ENCODE results near the gene HDAC4. TPM values are rescaled to one million over a fixed set of nuclear protein-coding genes. Genes with fewer than 3 reads are reported as not detected.
A peak's percentile ranks its signal among the peaks of the same experiment; 100 is the strongest.

Gene HDAC4
- total RNA-seq, 2 donors from 2014 or later = 22.3 to 48.6 TPM

DNA sequence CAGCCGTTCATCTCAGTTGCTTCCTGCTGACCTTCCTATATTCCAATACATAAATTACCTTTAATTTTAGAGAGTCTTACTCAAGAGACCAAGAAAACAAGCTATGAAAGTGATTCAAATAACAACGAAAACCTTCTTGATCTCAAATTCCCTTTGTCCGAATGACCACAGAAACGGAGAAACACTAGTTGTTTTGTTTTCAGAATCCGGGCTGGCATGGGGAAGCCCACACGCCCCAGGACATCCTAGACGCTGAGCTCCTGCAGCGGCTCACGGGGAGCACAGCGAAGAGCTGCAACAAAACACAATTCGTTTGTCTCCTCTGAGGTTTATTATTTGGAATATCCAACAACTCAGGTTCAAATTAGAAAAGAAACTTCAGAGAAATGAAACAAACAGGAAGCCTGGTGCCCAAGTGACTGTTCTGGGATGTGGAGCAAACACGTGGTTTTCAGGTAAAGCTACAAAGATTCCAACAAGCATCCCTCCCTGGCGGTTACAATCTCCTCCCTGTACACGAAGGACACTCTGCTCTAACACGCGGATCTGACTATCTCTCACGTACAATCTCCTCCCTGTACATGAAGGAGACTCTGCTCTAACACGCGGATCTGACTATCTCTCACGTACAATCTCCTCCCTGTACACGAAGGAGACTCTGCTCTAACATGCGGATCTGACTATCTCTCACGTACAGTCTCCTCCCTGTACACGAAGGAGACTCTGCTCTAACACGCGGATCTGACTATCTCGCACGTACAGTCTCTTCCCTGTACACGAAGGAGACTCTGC, 315.4 kb downstream of the HDAC4 start:
- ATAC-seq (no peak), DNase-seq (ENCODE audit: low spot score) (no peak)
- Mint-ChIP-seq H3K36me3 (no peaks in the 10 kb centered on the region), H3K4me3 (no peak overlapping the region), H3K27ac (no peak overlapping the region), H3K9me3 (no peaks in the 10 kb centered on the region), H3K4me1 (ENCODE audit: low read depth in 2 of 2) (no peaks in the 10 kb centered on the region), H3K27me3 (no peaks in the 10 kb centered on the region)

DNA sequence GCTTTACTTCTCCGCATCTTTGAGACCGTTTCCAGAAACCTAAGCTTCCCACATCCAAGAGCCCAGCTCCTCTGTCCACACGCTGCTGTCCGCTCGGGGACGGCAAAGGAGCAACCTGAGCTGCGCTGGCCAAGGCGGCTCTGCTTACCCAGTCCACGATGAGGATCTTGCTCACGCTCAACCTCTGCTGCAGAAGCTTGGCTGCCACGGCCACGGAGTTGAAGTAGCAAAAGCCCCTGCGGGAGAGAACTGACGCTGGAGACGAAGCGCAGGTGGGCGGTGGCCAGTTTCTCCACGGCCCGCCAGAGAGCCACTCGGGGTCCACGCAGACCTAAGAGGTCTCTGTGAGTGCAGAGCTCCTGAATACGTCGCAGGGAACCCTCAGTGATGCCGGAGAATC, 316.8 kb downstream of the HDAC4 start:
- H3K9me3 Mint-ChIP-seq = no peaks in the 10 kb centered on the region
- peaks cover 0 to 7% of the 10 kb centered on the region in 2 donors for H3K4me1 Mint-ChIP-seq (ENCODE audit: low read depth in 2 of 2)
- no peak for DNase-seq (ENCODE audit: low spot score)
- no peak for ATAC-seq
- no peak overlapping the region for H3K4me3 Mint-ChIP-seq
- no peaks in the 10 kb centered on the region for H3K36me3 Mint-ChIP-seq
- H3K27ac Mint-ChIP-seq = no peak overlapping the region
- no peaks in the 10 kb centered on the region for H3K27me3 Mint-ChIP-seq

DNA sequence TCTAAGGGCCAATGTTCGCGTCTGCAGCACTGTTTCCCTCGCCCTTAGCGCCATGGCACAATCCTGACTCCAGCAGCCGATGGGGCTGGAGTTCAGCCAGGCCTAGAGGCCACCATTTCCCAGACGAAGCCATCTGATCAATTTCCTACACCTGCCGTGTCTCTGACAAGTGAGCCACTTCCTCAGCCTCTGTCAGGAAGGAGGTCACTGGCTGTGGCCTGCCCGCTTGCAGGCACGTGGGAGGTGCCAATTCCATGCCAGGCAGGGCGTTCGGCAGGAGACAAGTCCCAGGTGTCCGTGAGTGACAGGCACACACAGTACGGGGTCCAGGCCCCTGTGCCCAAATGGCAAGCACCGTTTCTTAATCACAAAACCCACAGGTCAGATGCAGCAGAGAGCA, 318.4 kb downstream of the HDAC4 start:
- Mint-ChIP-seq H3K27me3 (no peaks in the 10 kb centered on the region), H3K4me3 (no peak overlapping the region), H3K27ac (no peak overlapping the region), H3K36me3 (no peaks in the 10 kb centered on the region), H3K9me3 (no peaks in the 10 kb centered on the region), H3K4me1 (ENCODE audit: low read depth in 2 of 2) (peaks cover 0 to 9% of the 10 kb centered on the region in 2 donors)
- ATAC-seq = peak in 1 of 2 donors; percentile 17
- no peak for DNase-seq (ENCODE audit: low spot score)

DNA sequence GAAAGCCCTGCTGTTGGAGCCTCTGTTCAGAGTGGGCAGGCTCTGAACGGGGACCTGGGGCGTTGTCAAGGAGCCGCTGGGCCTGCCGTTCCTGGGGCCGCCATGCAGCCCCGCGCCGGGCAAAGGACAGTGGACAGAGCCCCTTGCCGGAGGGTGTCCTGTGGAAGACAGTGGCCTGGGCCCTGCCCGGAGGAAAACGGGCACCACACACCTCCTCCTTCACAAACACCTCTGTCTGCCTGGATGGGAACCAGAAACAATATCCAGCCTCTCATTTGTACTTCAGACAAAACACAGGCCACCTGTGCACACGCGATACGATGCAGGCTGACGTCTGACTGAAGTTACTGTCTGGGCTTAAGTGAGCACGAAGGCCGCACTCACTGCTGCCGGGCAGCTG, 319.2 kb downstream of the HDAC4 start:
- H3K4me3 Mint-ChIP-seq = no peak overlapping the region
- H3K27ac Mint-ChIP-seq = no peak overlapping the region
- no peaks in the 10 kb centered on the region for H3K36me3 Mint-ChIP-seq
- peaks cover 0 to 9% of the 10 kb centered on the region in 2 donors for H3K4me1 Mint-ChIP-seq (ENCODE audit: low read depth in 2 of 2)
- no peaks in the 10 kb centered on the region for H3K9me3 Mint-ChIP-seq
- ATAC-seq (no peak), DNase-seq (ENCODE audit: low spot score) (no peak)
- no peaks in the 10 kb centered on the region for H3K27me3 Mint-ChIP-seq

DNA sequence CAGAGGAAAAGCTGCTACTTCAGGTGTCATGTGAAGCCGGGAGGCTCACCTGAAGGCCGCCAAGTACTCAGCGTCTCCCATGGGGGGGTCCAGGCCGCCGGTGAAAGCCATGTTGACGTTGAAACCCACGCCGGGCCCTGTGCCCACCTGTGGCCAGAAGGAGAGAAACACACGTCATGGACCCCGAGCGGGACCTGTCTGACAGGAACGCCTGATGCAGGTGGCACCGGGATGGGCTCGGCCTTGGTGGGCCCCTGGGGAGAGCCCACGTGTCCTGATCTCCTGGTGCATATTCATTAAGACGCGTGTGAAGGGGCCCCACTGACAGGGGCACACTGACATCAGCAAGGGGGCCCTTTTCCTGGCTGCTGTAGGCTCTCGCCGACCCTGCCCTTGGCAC, 319.8 kb downstream of the HDAC4 start:
- ATAC-seq = no peak
- Mint-ChIP-seq H3K4me1 (ENCODE audit: low read depth in 2 of 2) (peaks cover 0 to 9% of the 10 kb centered on the region in 2 donors), H3K4me3 (no peak overlapping the region), H3K27ac (no peak overlapping the region), H3K9me3 (no peaks in the 10 kb centered on the region), H3K27me3 (no peaks in the 10 kb centered on the region), H3K36me3 (no peaks in the 10 kb centered on the region)
- DNase-seq (ENCODE audit: low spot score) = no peak

DNA sequence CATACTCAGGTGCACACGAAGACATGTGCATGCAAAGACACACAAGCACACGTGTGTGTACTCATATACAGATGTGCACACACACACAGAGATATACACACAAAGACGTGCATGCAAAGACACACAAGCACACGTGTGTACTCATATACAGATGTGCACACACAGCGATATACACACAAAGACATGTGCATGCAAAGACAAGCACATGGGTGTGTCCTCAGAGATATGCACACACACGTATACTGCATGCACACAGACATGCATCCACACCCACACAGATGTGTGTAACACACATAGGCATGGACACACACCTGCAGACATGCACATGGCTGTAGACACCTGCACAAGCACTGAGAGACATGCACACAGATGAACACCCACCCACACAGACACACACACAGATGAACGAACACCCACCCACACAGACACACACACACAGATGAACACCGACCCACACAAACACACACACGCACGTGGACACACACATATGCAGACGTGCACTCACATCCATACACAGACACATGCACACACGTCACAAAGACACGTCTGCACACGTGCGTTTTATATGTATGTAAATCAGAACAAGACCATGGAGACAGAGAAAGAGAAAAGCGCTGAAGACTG, 321.0 kb downstream of the HDAC4 start:
- Mint-ChIP-seq H3K4me3 (no peak overlapping the region), H3K4me1 (ENCODE audit: low read depth in 2 of 2) (peaks cover 0 to 9% of the 10 kb centered on the region in 2 donors)

DNA sequence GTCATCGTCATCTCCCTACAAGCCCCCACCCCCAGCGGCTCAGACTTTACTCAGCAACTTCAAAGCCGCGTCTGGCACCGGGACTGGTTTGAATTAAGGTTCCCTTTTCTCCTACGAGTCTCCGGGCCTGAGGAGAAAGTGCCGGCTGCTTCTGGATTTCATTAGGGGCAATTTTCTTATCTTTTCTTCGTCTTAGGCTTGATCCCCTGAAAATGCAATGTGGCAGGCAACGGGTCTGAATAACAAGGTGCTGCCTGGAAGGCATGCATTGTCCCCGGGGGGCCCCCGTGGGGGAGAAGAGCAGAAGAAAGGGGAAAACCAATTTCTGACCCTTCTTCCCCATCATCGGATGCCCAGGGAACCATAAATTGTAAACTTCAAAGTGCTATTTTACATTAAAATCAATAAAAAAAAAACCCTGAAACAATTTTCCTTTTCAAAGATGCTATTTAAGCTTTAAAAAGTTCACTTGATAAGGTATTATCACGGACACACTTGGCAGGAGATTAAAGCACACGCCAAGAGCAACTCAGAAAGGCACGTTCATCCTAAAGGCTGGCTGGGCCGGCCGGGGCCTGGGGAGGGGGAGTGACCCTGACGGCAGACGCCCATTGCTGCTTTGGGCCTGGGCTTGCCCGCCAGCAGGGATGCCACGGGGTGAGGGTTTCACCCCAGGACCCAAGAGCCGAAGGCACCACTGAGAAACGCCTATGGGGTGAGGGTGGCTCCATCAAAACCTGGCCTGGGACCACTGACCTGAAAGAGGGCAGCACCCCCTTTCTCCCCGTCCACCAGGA, 322.5 kb downstream of the HDAC4 start:
- no peaks in the 10 kb centered on the region for H3K36me3 Mint-ChIP-seq
- no peaks in the 10 kb centered on the region for H3K9me3 Mint-ChIP-seq
- no peak for DNase-seq (ENCODE audit: low spot score)
- no peak for ATAC-seq
- H3K27me3 Mint-ChIP-seq = no peaks in the 10 kb centered on the region
- peaks cover 0 to 13% of the 10 kb centered on the region in 2 donors for H3K4me1 Mint-ChIP-seq (ENCODE audit: low read depth in 2 of 2)
- no peak overlapping the region for H3K27ac Mint-ChIP-seq
- no peak overlapping the region for H3K4me3 Mint-ChIP-seq

More for the DNA sequence above, 321.0 kb downstream of the HDAC4 start:
- H3K27me3 Mint-ChIP-seq = no peaks in the 10 kb centered on the region
- H3K9me3 Mint-ChIP-seq = no peaks in the 10 kb centered on the region
- H3K27ac Mint-ChIP-seq = no peak overlapping the region
- no peak for ATAC-seq
- no peak for DNase-seq (ENCODE audit: low spot score)
- no peaks in the 10 kb centered on the region for H3K36me3 Mint-ChIP-seq

DNA sequence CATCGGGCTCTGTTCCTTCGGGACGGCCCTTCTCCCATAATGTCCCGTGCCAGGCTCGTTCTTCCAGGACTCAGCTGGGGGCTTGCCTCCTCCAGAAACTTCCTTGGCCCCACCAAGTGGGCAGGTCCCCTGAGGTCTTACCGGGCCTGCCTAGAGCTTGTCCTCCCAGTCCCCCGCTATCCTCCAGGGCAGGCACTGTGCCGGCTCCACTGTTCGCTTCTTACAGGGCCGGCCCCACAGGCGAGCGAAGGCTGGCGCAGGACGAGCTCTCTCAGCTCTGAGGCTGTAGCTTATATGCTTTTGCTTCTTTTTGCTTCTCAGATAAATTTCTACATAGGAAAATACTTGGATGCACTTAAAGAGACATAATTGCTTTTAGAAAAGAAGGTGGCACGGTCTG, 323.6 kb downstream of the HDAC4 start:
- Mint-ChIP-seq H3K36me3 (no peaks in the 10 kb centered on the region), H3K4me1 (ENCODE audit: low read depth in 2 of 2) (peaks cover 0 to 13% of the 10 kb centered on the region in 2 donors), H3K4me3 (no peak overlapping the region), H3K27me3 (no peaks in the 10 kb centered on the region), H3K9me3 (no peaks in the 10 kb centered on the region), H3K27ac (peak overlapping the region in 1 of 2 donors; percentile 25)
- DNase-seq (ENCODE audit: low spot score) (no peak), ATAC-seq (no peak)

DNA sequence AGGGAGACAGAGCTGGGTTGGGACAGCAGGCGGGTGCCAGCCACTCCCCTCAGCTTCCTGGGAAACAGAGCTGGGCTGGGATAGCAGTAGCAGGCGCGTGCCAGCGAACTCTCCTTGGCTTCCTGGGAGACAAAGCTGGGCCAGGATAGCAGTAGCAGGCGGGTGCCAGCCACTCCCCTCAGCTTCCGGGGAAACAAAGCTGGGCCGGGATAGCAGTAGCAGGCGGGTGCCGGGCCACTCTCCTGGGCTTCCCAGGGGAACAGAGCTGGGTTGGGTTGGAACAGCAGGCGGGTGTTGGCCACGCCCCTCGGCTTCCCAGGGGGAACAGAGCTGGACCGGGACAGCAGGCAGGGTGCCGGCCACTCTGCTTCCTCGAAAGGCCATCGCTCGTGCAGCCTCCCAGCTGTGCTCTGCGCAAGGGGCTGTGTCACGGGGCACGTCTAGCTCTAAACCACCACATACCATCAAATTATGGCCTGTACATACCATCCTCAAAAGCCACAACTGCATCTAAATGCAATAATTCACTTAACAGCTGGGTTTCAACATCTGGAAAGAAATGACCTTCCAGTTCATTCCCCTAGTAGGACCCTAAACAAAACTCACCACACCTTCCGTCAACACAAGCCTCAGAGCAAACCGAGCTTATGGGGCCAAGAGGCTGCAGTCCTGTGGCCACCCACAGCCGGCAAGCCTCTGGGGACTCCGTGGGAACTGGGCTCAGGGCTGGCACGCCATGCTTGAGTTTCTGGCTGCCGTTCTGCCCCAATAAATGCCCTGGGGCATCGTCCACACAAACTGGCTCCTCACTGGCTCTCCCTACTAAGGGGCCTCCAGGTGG, 324.7 kb downstream of the HDAC4 start:
- H3K4me1 Mint-ChIP-seq (ENCODE audit: low read depth in 2 of 2) = peaks cover 0 to 15% of the 10 kb centered on the region in 2 donors
- no peak overlapping the region for H3K4me3 Mint-ChIP-seq
- H3K27me3 Mint-ChIP-seq = no peaks in the 10 kb centered on the region

DNA sequence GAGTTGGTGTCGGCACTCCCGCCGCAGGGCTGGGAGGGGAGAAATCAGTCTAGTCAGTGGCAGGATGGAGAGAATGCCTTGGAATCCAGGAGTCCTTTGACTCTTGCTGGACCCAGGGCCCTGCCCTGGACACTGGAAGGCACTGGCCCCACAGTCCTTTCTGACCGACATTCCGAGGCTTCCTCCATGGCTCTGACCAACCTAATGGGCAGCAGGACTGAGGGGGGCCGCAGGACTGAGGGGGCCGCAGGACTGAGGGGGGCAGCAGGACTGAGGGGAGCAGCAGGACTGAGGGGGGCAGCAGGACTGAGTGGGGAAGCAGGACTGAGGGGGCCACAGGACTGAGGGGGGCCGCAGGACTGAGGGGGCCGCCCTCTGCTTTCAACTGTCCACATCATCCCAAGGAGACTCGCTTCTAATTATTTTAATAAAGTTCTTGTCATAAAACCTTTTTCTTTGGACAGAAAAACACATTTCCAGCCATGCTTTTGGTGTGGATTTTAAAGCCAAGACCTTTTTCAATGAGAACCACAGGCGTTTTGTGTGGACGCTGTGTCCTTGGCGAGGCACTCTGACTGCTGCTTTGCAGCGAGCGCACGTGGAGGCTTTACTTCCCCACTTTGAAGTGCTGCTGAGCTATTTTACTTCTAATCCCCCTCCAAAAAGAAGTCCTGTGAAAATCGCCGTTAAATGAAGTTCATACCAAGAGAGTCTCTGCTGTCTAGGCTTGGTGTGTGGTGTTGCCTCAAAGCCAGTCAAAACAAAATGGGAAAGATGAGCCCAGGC, 326.9 kb downstream of the HDAC4 start:
- DNase-seq (ENCODE audit: low spot score) (no peak), ATAC-seq (no peak)
- Mint-ChIP-seq H3K4me1 (ENCODE audit: low read depth in 2 of 2) (peaks cover 0 to 8% of the 10 kb centered on the region in 2 donors), H3K36me3 (no peaks in the 10 kb centered on the region), H3K27me3 (no peaks in the 10 kb centered on the region), H3K27ac (peak overlapping the region in 1 of 2 donors; percentile 30), H3K9me3 (no peaks in the 10 kb centered on the region), H3K4me3 (no peak overlapping the region)

More for the DNA sequence above, 324.7 kb downstream of the HDAC4 start:
- ATAC-seq = no peak
- no peak for DNase-seq (ENCODE audit: low spot score)
- Mint-ChIP-seq H3K36me3 (no peaks in the 10 kb centered on the region), H3K27ac (no peak overlapping the region), H3K9me3 (no peaks in the 10 kb centered on the region)

DNA sequence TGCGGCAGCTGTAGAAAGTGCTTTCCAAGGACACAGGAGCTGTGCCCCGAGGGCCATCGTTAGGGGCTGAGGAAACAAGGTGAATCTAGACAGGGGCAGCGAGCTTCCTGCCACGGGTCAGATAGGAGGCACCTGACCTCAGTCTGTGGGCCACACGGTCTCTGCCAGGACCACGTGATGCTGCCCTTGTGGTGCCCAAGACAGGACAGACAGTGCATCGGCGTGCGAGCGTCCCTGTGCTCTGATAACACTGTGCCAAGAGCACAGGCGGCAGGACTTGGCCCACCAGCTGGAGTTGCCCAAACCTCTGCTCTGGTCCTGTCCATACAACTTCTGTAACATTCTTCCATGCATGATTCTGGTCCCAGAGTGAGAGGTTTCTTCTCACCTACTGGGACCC, 327.6 kb downstream of the HDAC4 start:
- ATAC-seq = no peak
- H3K4me1 Mint-ChIP-seq (ENCODE audit: low read depth in 2 of 2) = peaks cover 0 to 6% of the 10 kb centered on the region in 2 donors
- H3K27me3 Mint-ChIP-seq = no peaks in the 10 kb centered on the region
- H3K36me3 Mint-ChIP-seq = no peaks in the 10 kb centered on the region
- no peak overlapping the region for H3K4me3 Mint-ChIP-seq
- DNase-seq (ENCODE audit: low spot score) = no peak
- H3K9me3 Mint-ChIP-seq = no peaks in the 10 kb centered on the region
- no peak overlapping the region for H3K27ac Mint-ChIP-seq

DNA sequence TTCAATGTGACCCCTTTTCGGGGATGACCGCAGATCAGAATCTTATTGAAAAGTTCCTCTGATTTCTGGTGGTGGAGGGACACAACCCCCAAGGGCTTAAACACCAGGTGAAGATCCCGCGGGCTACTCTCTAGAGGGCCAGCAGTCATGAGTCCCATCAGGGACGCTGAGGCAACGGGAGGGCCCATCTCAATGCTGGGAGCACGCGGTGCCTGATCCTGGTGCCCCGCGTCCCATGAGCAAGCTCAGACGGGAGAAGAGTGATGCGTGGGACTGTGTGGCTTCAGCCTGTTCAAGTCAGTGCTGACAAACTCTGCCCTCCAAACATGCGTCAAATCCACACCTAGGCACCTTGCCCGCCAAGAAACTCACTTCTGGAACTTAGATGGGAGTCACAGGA, 328.0 kb downstream of the HDAC4 start:
- H3K9me3 Mint-ChIP-seq = no peaks in the 10 kb centered on the region
- H3K36me3 Mint-ChIP-seq = no peaks in the 10 kb centered on the region
- no peak overlapping the region for H3K27ac Mint-ChIP-seq

DNA sequence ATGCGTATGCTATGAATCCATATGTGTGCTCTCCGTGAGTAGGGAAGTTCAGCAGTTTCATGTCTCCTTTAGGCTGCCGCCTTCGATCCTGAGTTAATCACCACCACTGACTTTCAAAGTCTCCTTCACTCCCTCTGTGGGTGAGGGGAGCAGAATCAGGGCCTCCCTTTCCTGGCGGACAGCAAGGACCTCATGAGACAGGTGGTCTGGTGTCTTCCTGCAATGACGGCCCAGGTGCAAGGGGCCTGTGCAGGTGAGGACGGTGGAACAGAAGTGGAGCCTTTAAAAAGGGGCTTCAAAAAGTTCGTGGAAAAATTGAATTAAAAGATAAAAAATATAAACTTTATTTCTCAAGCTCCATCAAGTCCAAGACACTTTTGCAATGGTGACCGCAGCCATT, 330.4 kb downstream of the HDAC4 start:
- ATAC-seq (no peak), DNase-seq (ENCODE audit: low spot score) (no peak)
- Mint-ChIP-seq H3K4me1 (ENCODE audit: low read depth in 2 of 2) (peaks cover 0 to 6% of the 10 kb centered on the region in 2 donors), H3K4me3 (no peak overlapping the region), H3K27me3 (no peaks in the 10 kb centered on the region), H3K9me3 (no peaks in the 10 kb centered on the region), H3K36me3 (no peaks in the 10 kb centered on the region), H3K27ac (no peak overlapping the region)

More for the DNA sequence above, 328.0 kb downstream of the HDAC4 start:
- Mint-ChIP-seq H3K4me3 (no peak overlapping the region), H3K4me1 (ENCODE audit: low read depth in 2 of 2) (peaks cover 0 to 6% of the 10 kb centered on the region in 2 donors), H3K27me3 (no peaks in the 10 kb centered on the region)
- DNase-seq (ENCODE audit: low spot score) = no peak
- no peak for ATAC-seq
